ENCODE data around the gene GPC5. TPM values are rescaled to one million over a fixed set of nuclear protein-coding genes. Genes with fewer than 3 reads are reported as not detected.
"Not testable (repeated sequence)": the region's sequence is repeated elsewhere in the genome, so short reads cannot be mapped to it uniquely, and the experiment has no call there.

The GPC5 gene
- total RNA-seq, 1 experiment from 2014 or later = 0.26 TPM

DNA sequence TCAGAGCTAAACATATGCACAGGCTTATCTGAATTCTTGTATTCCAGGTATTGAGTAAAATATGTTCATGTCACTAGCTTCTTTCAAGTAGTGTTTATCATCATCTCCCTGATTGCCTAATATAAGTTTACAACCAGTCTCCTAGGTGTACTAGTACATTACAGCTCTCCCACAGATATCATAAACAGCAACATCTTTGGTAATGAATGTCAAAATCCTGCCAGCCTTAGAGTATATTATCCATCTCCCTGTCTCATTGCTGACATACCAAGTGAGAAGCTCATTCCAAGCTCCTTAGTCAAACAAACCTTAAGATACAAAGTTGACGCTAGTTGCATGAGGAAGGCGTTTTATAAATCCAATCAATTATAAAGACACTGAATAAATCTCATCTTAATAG is 1139.0 kb downstream of the GPC5 start:
- BruUV-seq (replicated peaks) = no TSS peak
- DNase-seq (ENCODE audit: low read depth, low spot score) = no peak
- ChIA-PET POLR2A (no interaction called here), CTCF (no interaction called here)
- in situ Hi-C loops (cut with HindIII; ENCODE audit: low pct_unique_long_range_greater_than_20kb, low sequenced_read_pairs) = no loop called here
- H3K4me1 ChIP-seq (ENCODE audit: control insufficient read depth, insufficient read depth, low read length) = no peaks in the 10 kb centered on the region
- no peaks in the 10 kb centered on the region for H3K9me3 ChIP-seq (ENCODE audit: control insufficient read depth, insufficient read depth, low read depth, low read length)
- H3K4me3 ChIP-seq (ENCODE audit: low read depth in 2 of 2, low read length in 2 of 2) = no peak overlapping the region
- no peaks in the 10 kb centered on the region for H3K36me3 ChIP-seq (ENCODE audit: control insufficient read depth, insufficient read depth, low read length)
- H3K27me3 ChIP-seq (ENCODE audit: control insufficient read depth, insufficient read depth, low read length) = no peaks in the 10 kb centered on the region
- ATAC-seq = no peak
- H3K27ac ChIP-seq (ENCODE audit: low read length) = no peak overlapping the region
- TF ChIP-seq TCF7L2 (IDR thresholded peaks at IDR 0.05; ENCODE audit: low read depth, low read length) (no peak), SIN3A (IDR thresholded peaks at IDR 0.05; ENCODE audit: borderline replicate concordance, insufficient read depth, low read depth, low read length) (no peak), POLR2AphosphoS5 (IDR thresholded peaks at IDR 0.05; ENCODE audit: low read depth, low read length) (no peak)
- TF ChIP-seq, protein P1, sequence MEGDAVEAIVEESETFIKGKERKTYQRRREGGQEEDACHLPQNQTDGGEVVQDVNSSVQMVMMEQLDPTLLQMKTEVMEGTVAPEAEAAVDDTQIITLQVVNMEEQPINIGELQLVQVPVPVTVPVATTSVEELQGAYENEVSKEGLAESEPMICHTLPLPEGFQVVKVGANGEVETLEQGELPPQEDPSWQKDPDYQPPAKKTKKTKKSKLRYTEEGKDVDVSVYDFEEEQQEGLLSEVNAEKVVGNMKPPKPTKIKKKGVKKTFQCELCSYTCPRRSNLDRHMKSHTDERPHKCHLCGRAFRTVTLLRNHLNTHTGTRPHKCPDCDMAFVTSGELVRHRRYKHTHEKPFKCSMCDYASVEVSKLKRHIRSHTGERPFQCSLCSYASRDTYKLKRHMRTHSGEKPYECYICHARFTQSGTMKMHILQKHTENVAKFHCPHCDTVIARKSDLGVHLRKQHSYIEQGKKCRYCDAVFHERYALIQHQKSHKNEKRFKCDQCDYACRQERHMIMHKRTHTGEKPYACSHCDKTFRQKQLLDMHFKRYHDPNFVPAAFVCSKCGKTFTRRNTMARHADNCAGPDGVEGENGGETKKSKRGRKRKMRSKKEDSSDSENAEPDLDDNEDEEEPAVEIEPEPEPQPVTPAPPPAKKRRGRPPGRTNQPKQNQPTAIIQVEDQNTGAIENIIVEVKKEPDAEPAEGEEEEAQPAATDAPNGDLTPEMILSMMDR (IDR thresholded peaks at IDR 0.05) = no peak
- intact Hi-C loops (cut with micrococcal nuclease; ENCODE audit: unreplicated experiment) = no loop called here

DNA sequence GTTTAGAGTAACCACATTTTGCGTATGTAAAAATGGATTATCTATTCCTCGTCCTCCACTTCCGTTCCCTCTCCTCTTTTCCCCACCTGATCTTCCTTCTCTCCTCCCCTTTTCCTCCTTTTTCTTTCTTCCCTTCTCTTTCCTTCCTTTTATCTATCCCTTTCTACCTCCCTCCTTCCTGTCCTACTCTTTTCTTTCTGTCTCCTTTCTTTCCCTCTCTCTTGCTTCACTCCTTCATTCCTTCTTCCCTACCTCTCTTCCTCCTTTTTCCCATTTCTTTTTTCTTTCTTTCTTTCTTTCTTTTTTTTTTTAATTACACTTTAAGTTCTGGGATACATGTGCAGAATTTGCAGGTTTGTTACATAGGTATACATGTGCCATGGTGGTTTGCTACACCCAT is 1139.7 kb downstream of the GPC5 start:
- ATAC-seq (no peak), DNase-seq (ENCODE audit: low read depth, low spot score) (no peak)
- Histone ChIP-seq H3K27ac (ENCODE audit: low read length) (no peak overlapping the region), H3K4me3 (ENCODE audit: low read depth in 2 of 2, low read length in 2 of 2) (no peak overlapping the region), H3K27me3 (ENCODE audit: control insufficient read depth, insufficient read depth, low read length) (no peaks in the 10 kb centered on the region), H3K4me1 (ENCODE audit: control insufficient read depth, insufficient read depth, low read length) (no peaks in the 10 kb centered on the region), H3K36me3 (ENCODE audit: control insufficient read depth, insufficient read depth, low read length) (no peaks in the 10 kb centered on the region), H3K9me3 (ENCODE audit: control insufficient read depth, insufficient read depth, low read depth, low read length) (no peaks in the 10 kb centered on the region)
- BruUV-seq (replicated peaks) = no TSS peak
- in situ Hi-C loops (cut with HindIII; ENCODE audit: low pct_unique_long_range_greater_than_20kb, low sequenced_read_pairs) (no loop called here), intact Hi-C loops (cut with micrococcal nuclease; ENCODE audit: unreplicated experiment) (no loop called here)
- ChIA-PET POLR2A (no interaction called here), CTCF (no interaction called here)
- TF ChIP-seq SIN3A (IDR thresholded peaks at IDR 0.05; ENCODE audit: borderline replicate concordance, insufficient read depth, low read depth, low read length) (no peak), TCF7L2 (IDR thresholded peaks at IDR 0.05; ENCODE audit: low read depth, low read length) (no peak), POLR2AphosphoS5 (IDR thresholded peaks at IDR 0.05; ENCODE audit: low read depth, low read length) (no peak)
- TF ChIP-seq, protein P1 (IDR thresholded peaks at IDR 0.05) = no peak
- TF ChIP-seq, protein P2, sequence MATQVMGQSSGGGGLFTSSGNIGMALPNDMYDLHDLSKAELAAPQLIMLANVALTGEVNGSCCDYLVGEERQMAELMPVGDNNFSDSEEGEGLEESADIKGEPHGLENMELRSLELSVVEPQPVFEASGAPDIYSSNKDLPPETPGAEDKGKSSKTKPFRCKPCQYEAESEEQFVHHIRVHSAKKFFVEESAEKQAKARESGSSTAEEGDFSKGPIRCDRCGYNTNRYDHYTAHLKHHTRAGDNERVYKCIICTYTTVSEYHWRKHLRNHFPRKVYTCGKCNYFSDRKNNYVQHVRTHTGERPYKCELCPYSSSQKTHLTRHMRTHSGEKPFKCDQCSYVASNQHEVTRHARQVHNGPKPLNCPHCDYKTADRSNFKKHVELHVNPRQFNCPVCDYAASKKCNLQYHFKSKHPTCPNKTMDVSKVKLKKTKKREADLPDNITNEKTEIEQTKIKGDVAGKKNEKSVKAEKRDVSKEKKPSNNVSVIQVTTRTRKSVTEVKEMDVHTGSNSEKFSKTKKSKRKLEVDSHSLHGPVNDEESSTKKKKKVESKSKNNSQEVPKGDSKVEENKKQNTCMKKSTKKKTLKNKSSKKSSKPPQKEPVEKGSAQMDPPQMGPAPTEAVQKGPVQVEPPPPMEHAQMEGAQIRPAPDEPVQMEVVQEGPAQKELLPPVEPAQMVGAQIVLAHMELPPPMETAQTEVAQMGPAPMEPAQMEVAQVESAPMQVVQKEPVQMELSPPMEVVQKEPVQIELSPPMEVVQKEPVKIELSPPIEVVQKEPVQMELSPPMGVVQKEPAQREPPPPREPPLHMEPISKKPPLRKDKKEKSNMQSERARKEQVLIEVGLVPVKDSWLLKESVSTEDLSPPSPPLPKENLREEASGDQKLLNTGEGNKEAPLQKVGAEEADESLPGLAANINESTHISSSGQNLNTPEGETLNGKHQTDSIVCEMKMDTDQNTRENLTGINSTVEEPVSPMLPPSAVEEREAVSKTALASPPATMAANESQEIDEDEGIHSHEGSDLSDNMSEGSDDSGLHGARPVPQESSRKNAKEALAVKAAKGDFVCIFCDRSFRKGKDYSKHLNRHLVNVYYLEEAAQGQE (IDR thresholded peaks at IDR 0.05; ENCODE audit: insufficient read depth in 1 of 2, low read depth in 2 of 2, low read length in 1 of 2) = no peak

DNA sequence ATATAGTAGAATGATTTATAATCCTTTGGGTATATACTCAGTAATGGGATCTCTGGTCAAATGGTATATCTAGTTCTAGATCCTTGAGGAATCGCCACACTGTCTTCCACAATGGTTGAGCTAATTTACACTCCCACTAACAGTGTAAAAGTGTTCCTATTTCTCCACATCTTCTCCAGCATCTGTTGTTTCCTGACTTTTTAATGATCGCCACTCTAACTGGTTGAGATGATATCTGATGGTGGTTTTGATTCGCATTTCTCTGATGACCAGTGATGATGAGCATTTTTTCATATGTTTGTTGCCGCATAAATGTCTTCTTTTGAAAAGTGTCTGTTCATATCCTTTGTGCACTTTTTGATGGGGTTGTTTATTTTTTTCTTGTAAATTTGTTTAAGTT is 1140.7 kb downstream of the GPC5 start:
- H3K27ac ChIP-seq (ENCODE audit: low read length); H3K9me3 ChIP-seq (ENCODE audit: control insufficient read depth, insufficient read depth, low read depth, low read length); H3K36me3 ChIP-seq (ENCODE audit: control insufficient read depth, insufficient read depth, low read length); ATAC-seq; H3K4me3 ChIP-seq (ENCODE audit: low read depth in 2 of 2, low read length in 2 of 2); POLR2A ChIA-PET; H3K27me3 ChIP-seq (ENCODE audit: control insufficient read depth, insufficient read depth, low read length); intact Hi-C loops (cut with micrococcal nuclease; ENCODE audit: unreplicated experiment); BruUV-seq (replicated peaks); in situ Hi-C loops (cut with HindIII; ENCODE audit: low pct_unique_long_range_greater_than_20kb, low sequenced_read_pairs); DNase-seq (ENCODE audit: low read depth, low spot score); CTCF ChIA-PET; H3K4me1 ChIP-seq (ENCODE audit: control insufficient read depth, insufficient read depth, low read length): not testable (repeated sequence)
